ENCODE data around the gene GCM1.

GCM1 gene

GRCh38 chr6:53107091-53107490 lies 41.5 kb downstream of the GCM1 start:
- ATAC-seq (no peak), DNase-seq (no peak)

GRCh38 chr6:53104916-53105315 lies 43.7 kb downstream of the GCM1 start:
- no peak for DNase-seq
- no peak for ATAC-seq

GRCh38 chr6:53103993-53104675 lies 44.5 kb downstream of the GCM1 start:
- ATAC-seq: no peak

GRCh38 chr6:53101006-53101405 lies 47.6 kb downstream of the GCM1 start:
- no peak for ATAC-seq

More at GRCh38 chr6:53103993-53104675, 44.5 kb downstream of the GCM1 start:
- no peak for DNase-seq

GRCh38 chr6:53100561-53100960 lies 48.1 kb downstream of the GCM1 start:
- DNase-seq: no peak
- no peak for ATAC-seq

More at GRCh38 chr6:53101006-53101405, 47.6 kb downstream of the GCM1 start:
- DNase-seq: no peak

- DNase-seq (no peak), ATAC-seq (no peak)
Measured at GRCh38 chr6:53095716-53096115, 52.9 kb downstream of the GCM1 start.

GRCh38 chr6:53095270-53095669 lies 53.4 kb downstream of the GCM1 start:
- no peak for DNase-seq
- no peak for ATAC-seq

- DNase-seq (no peak), ATAC-seq (no peak)
Measured at GRCh38 chr6:53090576-53090975, 58.1 kb downstream of the GCM1 start.

GRCh38 chr6:53089948-53090347 lies 58.7 kb downstream of the GCM1 start:
- DNase-seq (no peak), ATAC-seq (no peak)

GRCh38 chr6:53086302-53086701 lies 62.3 kb downstream of the GCM1 start:
- ATAC-seq: no peak
- DNase-seq: no peak

- ATAC-seq: no peak
- no peak for DNase-seq
Measured at GRCh38 chr6:53080813-53081212, 67.8 kb downstream of the GCM1 start.

Data from stimulated activated naive CD8-positive, alpha-beta T cell treated with anti-CD3 and anti-CD28 coated beads, Interleukin-15, Interleukin-2, amounts not matched to agents 100 U/mL and 50 U/mL, for 24 hours (primary cell).